GM23338 (cell line): ENCODE measurements around the gene UBE2E2.

Experiments
- EZH2 ChIP-seq: fragments of 200-600 bp; sonication (generic); IDR thresholded peaks from one replicate; pipeline ENCODE4 v1.8.0; 2017; ENCODE audit warnings: antibody characterized with exemption, mild to moderate bottlenecking, low read depth; ENCODE audit not compliant: unreplicated experiment
- EZH2phosphoT487 ChIP-seq: fragments of 200-600 bp; sonication (generic); IDR thresholded peaks from one replicate; pipeline ENCODE4 v1.8.1; 2018; ENCODE audit warnings: antibody characterized with exemption; ENCODE audit not compliant: unreplicated experiment
- JUNB ChIP-seq: IDR thresholded peaks from one replicate; pipeline ENCODE4 v1.6.1; 2016; ENCODE audit warnings: antibody characterized with exemption; ENCODE audit not compliant: unreplicated experiment
- POLR2AphosphoS5 ChIP-seq: IDR thresholded peaks from 2 replicates; pipeline ENCODE4 v1.6.1; 2016; ENCODE audit warnings: antibody characterized with exemption, low read depth
- TF ChIP-seq, protein P1 (sequence below), 2 experiments: fragments of 200-600 bp in 1 of 2; sonication (generic) in 1 of 2; conservative IDR thresholded peaks; 2 replicates each; pipeline versions ENCODE4 v1.5.1 to v1.6.1; 2016 to 2017; ENCODE audit warnings: antibody characterized with exemption in 2 of 2, low read depth in 2 of 2, mild to moderate bottlenecking in 2 of 2, moderate library complexity in 1 of 2
- TF ChIP-seq, protein P2 (sequence below): IDR thresholded peaks from 2 replicates; pipeline ENCODE4 v1.6.1; 2016; ENCODE audit warnings: antibody characterized with exemption
- TF ChIP-seq, protein P3 (sequence below): IDR thresholded peaks from one replicate; pipeline ENCODE4 v1.6.1; 2018; ENCODE audit warnings: antibody characterized with exemption; ENCODE audit not compliant: unreplicated experiment

DNA sequence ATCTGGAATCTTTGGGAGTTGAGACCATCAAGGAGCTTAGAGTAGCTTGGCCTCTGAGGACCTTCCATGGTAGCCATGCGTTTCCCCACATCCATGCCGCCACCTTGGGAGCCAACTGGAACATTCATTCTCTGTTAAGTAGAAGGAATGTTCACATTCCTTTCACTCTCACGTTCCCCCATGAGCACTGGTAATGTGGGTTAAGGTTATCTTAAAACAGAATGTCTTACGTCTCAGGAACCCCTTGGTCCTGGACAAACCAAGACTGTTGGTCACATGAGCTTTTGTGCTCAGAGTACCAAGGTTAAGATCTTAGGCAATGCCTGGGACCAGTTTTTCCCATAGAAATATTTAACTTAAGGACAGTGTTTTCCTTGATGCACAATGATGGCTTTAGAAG is 390.9 kb downstream of the UBE2E2 start:
- TF ChIP-seq JUNB (no peak), POLR2AphosphoS5 (no peak), EZH2phosphoT487 (no peak), EZH2 (no peak)
- TF ChIP-seq, protein P1, sequence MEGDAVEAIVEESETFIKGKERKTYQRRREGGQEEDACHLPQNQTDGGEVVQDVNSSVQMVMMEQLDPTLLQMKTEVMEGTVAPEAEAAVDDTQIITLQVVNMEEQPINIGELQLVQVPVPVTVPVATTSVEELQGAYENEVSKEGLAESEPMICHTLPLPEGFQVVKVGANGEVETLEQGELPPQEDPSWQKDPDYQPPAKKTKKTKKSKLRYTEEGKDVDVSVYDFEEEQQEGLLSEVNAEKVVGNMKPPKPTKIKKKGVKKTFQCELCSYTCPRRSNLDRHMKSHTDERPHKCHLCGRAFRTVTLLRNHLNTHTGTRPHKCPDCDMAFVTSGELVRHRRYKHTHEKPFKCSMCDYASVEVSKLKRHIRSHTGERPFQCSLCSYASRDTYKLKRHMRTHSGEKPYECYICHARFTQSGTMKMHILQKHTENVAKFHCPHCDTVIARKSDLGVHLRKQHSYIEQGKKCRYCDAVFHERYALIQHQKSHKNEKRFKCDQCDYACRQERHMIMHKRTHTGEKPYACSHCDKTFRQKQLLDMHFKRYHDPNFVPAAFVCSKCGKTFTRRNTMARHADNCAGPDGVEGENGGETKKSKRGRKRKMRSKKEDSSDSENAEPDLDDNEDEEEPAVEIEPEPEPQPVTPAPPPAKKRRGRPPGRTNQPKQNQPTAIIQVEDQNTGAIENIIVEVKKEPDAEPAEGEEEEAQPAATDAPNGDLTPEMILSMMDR (conservative IDR thresholded peaks at IDR 0.05; ENCODE audit: low read depth in 2 of 2), result no peak
- TF ChIP-seq, protein P2, sequence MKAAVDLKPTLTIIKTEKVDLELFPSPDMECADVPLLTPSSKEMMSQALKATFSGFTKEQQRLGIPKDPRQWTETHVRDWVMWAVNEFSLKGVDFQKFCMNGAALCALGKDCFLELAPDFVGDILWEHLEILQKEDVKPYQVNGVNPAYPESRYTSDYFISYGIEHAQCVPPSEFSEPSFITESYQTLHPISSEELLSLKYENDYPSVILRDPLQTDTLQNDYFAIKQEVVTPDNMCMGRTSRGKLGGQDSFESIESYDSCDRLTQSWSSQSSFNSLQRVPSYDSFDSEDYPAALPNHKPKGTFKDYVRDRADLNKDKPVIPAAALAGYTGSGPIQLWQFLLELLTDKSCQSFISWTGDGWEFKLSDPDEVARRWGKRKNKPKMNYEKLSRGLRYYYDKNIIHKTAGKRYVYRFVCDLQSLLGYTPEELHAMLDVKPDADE, result no peak
- TF ChIP-seq, protein P3, sequence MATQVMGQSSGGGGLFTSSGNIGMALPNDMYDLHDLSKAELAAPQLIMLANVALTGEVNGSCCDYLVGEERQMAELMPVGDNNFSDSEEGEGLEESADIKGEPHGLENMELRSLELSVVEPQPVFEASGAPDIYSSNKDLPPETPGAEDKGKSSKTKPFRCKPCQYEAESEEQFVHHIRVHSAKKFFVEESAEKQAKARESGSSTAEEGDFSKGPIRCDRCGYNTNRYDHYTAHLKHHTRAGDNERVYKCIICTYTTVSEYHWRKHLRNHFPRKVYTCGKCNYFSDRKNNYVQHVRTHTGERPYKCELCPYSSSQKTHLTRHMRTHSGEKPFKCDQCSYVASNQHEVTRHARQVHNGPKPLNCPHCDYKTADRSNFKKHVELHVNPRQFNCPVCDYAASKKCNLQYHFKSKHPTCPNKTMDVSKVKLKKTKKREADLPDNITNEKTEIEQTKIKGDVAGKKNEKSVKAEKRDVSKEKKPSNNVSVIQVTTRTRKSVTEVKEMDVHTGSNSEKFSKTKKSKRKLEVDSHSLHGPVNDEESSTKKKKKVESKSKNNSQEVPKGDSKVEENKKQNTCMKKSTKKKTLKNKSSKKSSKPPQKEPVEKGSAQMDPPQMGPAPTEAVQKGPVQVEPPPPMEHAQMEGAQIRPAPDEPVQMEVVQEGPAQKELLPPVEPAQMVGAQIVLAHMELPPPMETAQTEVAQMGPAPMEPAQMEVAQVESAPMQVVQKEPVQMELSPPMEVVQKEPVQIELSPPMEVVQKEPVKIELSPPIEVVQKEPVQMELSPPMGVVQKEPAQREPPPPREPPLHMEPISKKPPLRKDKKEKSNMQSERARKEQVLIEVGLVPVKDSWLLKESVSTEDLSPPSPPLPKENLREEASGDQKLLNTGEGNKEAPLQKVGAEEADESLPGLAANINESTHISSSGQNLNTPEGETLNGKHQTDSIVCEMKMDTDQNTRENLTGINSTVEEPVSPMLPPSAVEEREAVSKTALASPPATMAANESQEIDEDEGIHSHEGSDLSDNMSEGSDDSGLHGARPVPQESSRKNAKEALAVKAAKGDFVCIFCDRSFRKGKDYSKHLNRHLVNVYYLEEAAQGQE, result no peak
